ENCODE results near the gene CRHR2.

GRCh38 chr7:30664184-30664885 lies 17.9 kb downstream of the CRHR2 start:
- no peak for TF ChIP-seq POLR2A (IDR thresholded peaks at IDR 0.05; ENCODE audit: low read length)
- no peak for TF ChIP-seq MAFK (IDR thresholded peaks at IDR 0.05; ENCODE audit: partially characterized antibody)
- no peak for TF ChIP-seq POLR2AphosphoS2 (conservative IDR thresholded peaks at IDR 0.05; ENCODE audit: low read length)
- no peak for TF ChIP-seq CTCF (IDR thresholded peaks at IDR 0.05)
- TF ChIP-seq NR3C1 (IDR thresholded peaks at IDR 0.05), result no peak

Data from A549 (cell line).